Hepatocyte (in vitro differentiated cells): ENCODE measurements around the gene TRABD2A. TPM values are rescaled to one million over a fixed set of nuclear protein-coding genes. Genes with fewer than 3 reads are reported as not detected.

ENCODE experiments used
- DNase-seq: peaks from one replicate; pipeline ENCODE4 v3.0.0-alpha.2; 2016; ENCODE audit warnings: low spot score
- H2AFZ ChIP-seq: fragments of 200-600 bp; sonication (generic); 2 replicates; pipeline ENCODE4 v1.6.0; 2016; ENCODE audit warnings: antibody characterized with exemption, mild to moderate bottlenecking
- H3K27ac ChIP-seq: fragments of 200-600 bp; sonication (generic); 2 replicates; pipeline ENCODE4 v1.5.1; 2016; ENCODE audit warnings: mild to moderate bottlenecking
- H3K27me3 ChIP-seq: fragments of 200-600 bp; sonication (generic); 2 replicates; pipeline ENCODE4 v1.6.1; 2016
- H3K36me3 ChIP-seq: fragments of 200-600 bp; sonication (generic); replicated peaks from 2 replicates; pipeline ENCODE4 v1.5.1; 2016; ENCODE audit warnings: low read depth; ENCODE audit not compliant: insufficient read depth
- H3K4me1 ChIP-seq: fragments of 200-600 bp; sonication (generic); 2 replicates; pipeline ENCODE4 v1.5.1; 2016; ENCODE audit warnings: mild to moderate bottlenecking, moderate library complexity; ENCODE audit not compliant: insufficient read depth
- H3K4me2 ChIP-seq: fragments of 200-600 bp; sonication (generic); 2 replicates; pipeline ENCODE4 v1.6.0; 2016
- H3K4me3 ChIP-seq: fragments of 200-600 bp; sonication (generic); 2 replicates; pipeline ENCODE4 v1.5.1; 2016; ENCODE audit warnings: mild to moderate bottlenecking
- H3K79me2 ChIP-seq: fragments of 200-600 bp; sonication (generic); 2 replicates; pipeline ENCODE4 v1.6.0; 2017; ENCODE audit warnings: mild to moderate bottlenecking
- H3K9me2 ChIP-seq: fragments of 200-600 bp; sonication (generic); replicated peaks from 2 replicates; pipeline ENCODE4 v1.6.0; 2017; ENCODE audit warnings: mild to moderate bottlenecking; ENCODE audit not compliant: insufficient read depth
- H3K9me3 ChIP-seq: fragments of 200-600 bp; sonication (generic); 2 replicates; pipeline ENCODE4 v1.5.1; 2016; ENCODE audit warnings: low read depth, mild to moderate bottlenecking
- H4K20me1 ChIP-seq: fragments of 200-600 bp; sonication (generic); 2 replicates; pipeline ENCODE4 v1.6.0; 2016; ENCODE audit warnings: mild to moderate bottlenecking; ENCODE audit not compliant: insufficient read depth, poor library complexity, severe bottlenecking
- EZH2 ChIP-seq: fragments of 200-600 bp; sonication (generic); IDR thresholded peaks from 2 replicates; pipeline ENCODE4 v1.6.1; 2016; ENCODE audit warnings: antibody characterized with exemption, mild to moderate bottlenecking, borderline replicate concordance
- EZH2phosphoT487 ChIP-seq: fragments of 200-600 bp; sonication (generic); IDR thresholded peaks from one replicate; pipeline ENCODE4 v1.6.1; 2018; ENCODE audit warnings: antibody characterized with exemption, mild to moderate bottlenecking, low read depth, moderate library complexity; ENCODE audit not compliant: unreplicated experiment, severe bottlenecking
- WGBS: methylation state at CpG from one replicate; pipeline ENCODE4 v1.1.6; 2016; ENCODE audit warnings: low lambda C conversion rate; ENCODE audit errors: missing lambda C conversion rate; 5-methylcytosine and 5-hydroxymethylcytosine counted together
- polyA plus RNA-seq: library from polyadenylated mRNA; unstranded; fragments of >200 nt; fragmentation: Nextera tagmentation; extraction: Ambion mirVana; gene quantifications from 2 replicates; pipeline ENCODE4 v1.2.1, GENCODE V29; 2016
- total RNA-seq: library from RNA; depleted of rRNA; stranded (reverse); fragments of >200 nt; gene quantifications from 2 replicates; pipeline ENCODE4 v1.2.3, GENCODE V29; 2014
- TF ChIP-seq, protein P1 (sequence below): fragments of 200-600 bp; sonication (generic); IDR thresholded peaks from 2 replicates; pipeline ENCODE4 v1.5.1; 2016; ENCODE audit warnings: antibody characterized with exemption, mild to moderate bottlenecking; ENCODE audit not compliant: poor library complexity

Gene TRABD2A
- total and polyA plus RNA-seq, 2 experiments from 2014 or later: 2.2 to 2.9 TPM

DNA sequence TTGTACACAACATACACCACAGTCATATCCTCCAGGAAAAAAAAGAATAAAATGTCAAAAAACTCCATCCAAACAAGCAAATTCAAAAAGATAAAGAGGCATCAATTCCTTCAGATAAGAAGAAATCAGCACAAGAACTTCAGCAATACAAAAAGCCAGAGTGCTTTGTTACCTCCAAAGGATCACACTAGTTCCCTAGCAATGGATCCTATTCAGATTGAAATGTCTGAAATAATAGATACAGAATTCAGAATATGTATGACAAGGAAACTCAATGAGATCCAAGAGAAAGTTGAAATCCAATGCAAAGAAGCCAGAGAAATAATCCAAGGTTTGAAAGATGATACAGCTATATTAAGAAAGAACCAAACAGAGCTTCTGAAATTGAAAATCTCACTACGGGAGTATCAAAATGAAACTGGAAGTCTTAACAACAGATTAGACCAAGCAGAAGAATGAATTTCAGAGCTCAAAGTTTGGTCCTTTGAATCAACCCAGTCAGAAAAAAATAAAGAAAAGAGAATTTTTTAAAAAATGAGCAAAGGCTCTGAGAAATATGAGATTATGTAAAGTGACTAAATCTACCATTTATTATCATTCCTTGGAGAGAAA is 80.6 kb downstream of the TRABD2A start:
- H3K9me2 ChIP-seq: no peaks in the 10 kb centered on the region
- WGBS: 86% methylated on average over 1 of the region's 1 CpG
- H3K4me2 ChIP-seq: no peak overlapping the region
- TF ChIP-seq, protein P1, sequence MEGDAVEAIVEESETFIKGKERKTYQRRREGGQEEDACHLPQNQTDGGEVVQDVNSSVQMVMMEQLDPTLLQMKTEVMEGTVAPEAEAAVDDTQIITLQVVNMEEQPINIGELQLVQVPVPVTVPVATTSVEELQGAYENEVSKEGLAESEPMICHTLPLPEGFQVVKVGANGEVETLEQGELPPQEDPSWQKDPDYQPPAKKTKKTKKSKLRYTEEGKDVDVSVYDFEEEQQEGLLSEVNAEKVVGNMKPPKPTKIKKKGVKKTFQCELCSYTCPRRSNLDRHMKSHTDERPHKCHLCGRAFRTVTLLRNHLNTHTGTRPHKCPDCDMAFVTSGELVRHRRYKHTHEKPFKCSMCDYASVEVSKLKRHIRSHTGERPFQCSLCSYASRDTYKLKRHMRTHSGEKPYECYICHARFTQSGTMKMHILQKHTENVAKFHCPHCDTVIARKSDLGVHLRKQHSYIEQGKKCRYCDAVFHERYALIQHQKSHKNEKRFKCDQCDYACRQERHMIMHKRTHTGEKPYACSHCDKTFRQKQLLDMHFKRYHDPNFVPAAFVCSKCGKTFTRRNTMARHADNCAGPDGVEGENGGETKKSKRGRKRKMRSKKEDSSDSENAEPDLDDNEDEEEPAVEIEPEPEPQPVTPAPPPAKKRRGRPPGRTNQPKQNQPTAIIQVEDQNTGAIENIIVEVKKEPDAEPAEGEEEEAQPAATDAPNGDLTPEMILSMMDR: no peak
- TF ChIP-seq EZH2: no peak
- no peak for TF ChIP-seq EZH2phosphoT487
- H3K4me1 ChIP-seq: no peaks in the 10 kb centered on the region
- H4K20me1 ChIP-seq: no peaks in the 10 kb centered on the region
- no peaks in the 10 kb centered on the region for H3K36me3 ChIP-seq
- H3K4me3 ChIP-seq: no peak overlapping the region
- H3K27ac ChIP-seq: no peak overlapping the region
- H3K79me2 ChIP-seq: no peaks in the 10 kb centered on the region
- no peaks in the 10 kb centered on the region for H3K9me3 ChIP-seq
- no peaks in the 10 kb centered on the region for H3K27me3 ChIP-seq
- DNase-seq: no peak
- no peak overlapping the region for H2AFZ ChIP-seq

GRCh38 chr2:84799772-84800171 is 81.1 kb downstream of the TRABD2A start:
- H3K36me3 ChIP-seq: no peaks in the 10 kb centered on the region
- no peaks in the 10 kb centered on the region for H3K9me3 ChIP-seq
- no peaks in the 10 kb centered on the region for H3K4me1 ChIP-seq
- H2AFZ ChIP-seq: no peak overlapping the region
- no peak overlapping the region for H3K27ac ChIP-seq
- TF ChIP-seq, protein P1: no peak
- no peaks in the 10 kb centered on the region for H3K79me2 ChIP-seq
- no peak for DNase-seq
- no peak overlapping the region for H3K4me2 ChIP-seq
- no peaks in the 10 kb centered on the region for H3K9me2 ChIP-seq
- 100% methylated on average over 1 of the region's 1 CpG for WGBS
- no peaks in the 10 kb centered on the region for H4K20me1 ChIP-seq
- no peaks in the 10 kb centered on the region for H3K27me3 ChIP-seq
- no peak overlapping the region for H3K4me3 ChIP-seq

GRCh38 chr2:84797271-84797670 is 83.6 kb downstream of the TRABD2A start:
- H3K79me2 ChIP-seq: no peaks in the 10 kb centered on the region
- H4K20me1 ChIP-seq: no peaks in the 10 kb centered on the region
- H3K4me1 ChIP-seq: no peaks in the 10 kb centered on the region
- H3K9me3 ChIP-seq: no peaks in the 10 kb centered on the region
- 82% methylated on average over 3 of the region's 3 CpGs for WGBS
- H3K27ac ChIP-seq: no peak overlapping the region
- no peak overlapping the region for H3K4me3 ChIP-seq
- no peaks in the 10 kb centered on the region for H3K27me3 ChIP-seq
- no peaks in the 10 kb centered on the region for H3K36me3 ChIP-seq
- H2AFZ ChIP-seq: no peak overlapping the region
- no peak for TF ChIP-seq EZH2
- TF ChIP-seq EZH2phosphoT487: no peak
- TF ChIP-seq, protein P1: no peak
- no peaks in the 10 kb centered on the region for H3K9me2 ChIP-seq
- DNase-seq: no peak
- H3K4me2 ChIP-seq: no peak overlapping the region

- H3K4me1 ChIP-seq: no peaks in the 10 kb centered on the region
- no peaks in the 10 kb centered on the region for H3K36me3 ChIP-seq
- H3K27me3 ChIP-seq: no peaks in the 10 kb centered on the region
- no peaks in the 10 kb centered on the region for H3K79me2 ChIP-seq
- DNase-seq: no peak
- TF ChIP-seq, protein P1: no peak
- no peak for TF ChIP-seq EZH2
- TF ChIP-seq EZH2phosphoT487: no peak
- no peak overlapping the region for H3K4me2 ChIP-seq
- no peak overlapping the region for H3K27ac ChIP-seq
- no peaks in the 10 kb centered on the region for H3K9me2 ChIP-seq
- no peaks in the 10 kb centered on the region for H4K20me1 ChIP-seq
- no peak overlapping the region for H3K4me3 ChIP-seq
- no peaks in the 10 kb centered on the region for H3K9me3 ChIP-seq
- no peak overlapping the region for H2AFZ ChIP-seq
These were observed 84.1 kb downstream of the TRABD2A start for GRCh38 chr2:84796798-84797197.
